HG03520 (cell line): ENCODE measurements around the gene STIM2.
"Not testable (repeated sequence)": the region's sequence is repeated elsewhere in the genome, so short reads cannot be mapped to it uniquely, and the experiment has no call there.

Experiments
- ATAC-seq: cut with Tn5 transposase; IDR thresholded peaks from one replicate; pipeline ENCODE4 v1.9.1; 2021; ENCODE audit warnings: mild to moderate bottlenecking, moderate library complexity; ENCODE audit not compliant: unreplicated experiment

The STIM2 gene

DNA sequence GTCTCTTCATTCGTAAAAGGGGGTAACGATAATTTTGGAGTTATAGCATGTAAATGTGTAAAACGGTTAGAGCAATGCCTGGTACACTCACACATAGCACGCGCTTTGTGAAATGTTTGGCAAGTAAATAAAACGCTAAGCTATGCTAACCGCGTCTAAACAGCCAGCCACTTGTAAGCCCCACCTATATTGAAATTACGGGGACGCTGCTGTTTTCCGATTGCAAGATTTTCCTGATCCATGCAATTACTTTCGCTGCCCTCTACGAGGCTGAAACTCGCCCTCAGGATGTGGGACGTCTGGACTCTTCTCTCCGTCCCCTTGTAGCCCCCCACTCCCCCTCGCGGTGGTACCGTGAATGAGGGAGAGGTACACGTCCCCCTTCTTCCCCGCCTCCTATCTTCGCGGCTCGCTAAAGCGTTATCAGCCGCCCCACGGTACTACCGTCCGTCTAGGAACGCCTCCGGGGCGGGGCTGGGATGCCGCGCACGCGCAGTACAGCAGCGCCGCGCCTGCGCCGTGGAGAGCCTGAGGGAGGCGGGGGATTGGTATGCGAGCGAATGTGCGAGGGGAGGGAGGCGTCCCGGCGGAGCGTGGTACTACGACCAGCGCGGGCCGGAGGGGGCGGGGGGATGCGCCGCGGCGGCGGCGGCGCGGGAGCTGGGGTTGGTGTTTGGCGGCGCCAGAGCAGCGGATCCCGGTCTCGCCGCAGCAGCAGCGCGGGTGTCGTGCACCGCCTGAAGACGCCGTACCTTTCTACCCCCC is at the start of gene STIM2:
TSS of gene STIM2 (plus strand) at position 685 of the 765 bp plus-strand sequence.
- ATAC-seq = peak; percentile 51

DNA sequence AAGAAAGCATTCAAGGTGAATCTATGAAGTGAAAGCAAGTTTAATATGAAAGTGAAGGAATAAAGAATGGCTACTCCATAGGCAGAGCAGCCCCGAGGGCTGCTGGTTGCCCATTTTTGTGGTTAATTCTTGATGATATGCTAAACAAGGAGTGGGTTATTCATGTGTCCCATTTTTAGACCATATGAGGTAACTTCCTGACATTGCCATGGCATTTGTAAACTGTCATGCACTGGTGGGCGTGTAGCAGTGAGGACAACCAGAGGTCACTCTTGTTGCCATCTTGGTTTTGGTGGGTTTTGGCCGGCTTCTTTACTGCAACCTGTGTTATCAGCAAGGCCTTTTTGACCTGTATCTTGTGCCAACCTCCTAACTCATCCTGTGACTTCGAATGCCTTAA is 49.1 kb upstream of the STIM2 start:
- ATAC-seq = not testable (repeated sequence)

DNA sequence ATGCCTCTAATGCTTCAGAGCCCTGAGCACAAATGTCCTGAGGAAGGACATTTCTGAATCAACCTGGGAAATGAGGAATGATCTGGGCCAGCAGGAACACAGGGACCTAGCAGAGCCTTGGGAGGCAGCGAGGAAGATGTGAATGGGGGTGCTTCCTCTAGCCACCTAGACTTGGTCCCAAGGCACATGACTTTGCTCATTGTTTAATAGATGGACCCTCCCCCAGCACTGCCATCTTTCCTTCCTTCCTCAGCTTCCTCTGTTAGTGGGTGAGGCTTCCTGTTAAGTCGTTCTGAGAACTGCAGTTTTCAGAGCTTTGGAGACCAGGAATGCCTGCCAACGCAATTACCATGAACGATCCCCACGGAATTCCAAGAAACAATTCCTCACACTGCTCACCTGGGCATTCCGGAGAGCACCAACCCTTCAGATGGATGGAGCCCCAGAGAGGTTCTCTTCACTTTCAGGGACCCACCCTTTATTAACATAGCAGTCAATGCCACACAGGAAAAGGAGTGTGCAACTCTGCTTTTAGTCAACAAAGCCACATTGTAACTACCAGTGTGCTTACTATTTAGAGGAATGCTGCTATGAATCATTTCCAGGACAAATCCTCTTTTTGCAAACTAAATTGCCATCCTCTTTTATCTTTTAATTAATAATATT is 48.5 kb upstream of the STIM2 start:
- no peak for ATAC-seq

DNA sequence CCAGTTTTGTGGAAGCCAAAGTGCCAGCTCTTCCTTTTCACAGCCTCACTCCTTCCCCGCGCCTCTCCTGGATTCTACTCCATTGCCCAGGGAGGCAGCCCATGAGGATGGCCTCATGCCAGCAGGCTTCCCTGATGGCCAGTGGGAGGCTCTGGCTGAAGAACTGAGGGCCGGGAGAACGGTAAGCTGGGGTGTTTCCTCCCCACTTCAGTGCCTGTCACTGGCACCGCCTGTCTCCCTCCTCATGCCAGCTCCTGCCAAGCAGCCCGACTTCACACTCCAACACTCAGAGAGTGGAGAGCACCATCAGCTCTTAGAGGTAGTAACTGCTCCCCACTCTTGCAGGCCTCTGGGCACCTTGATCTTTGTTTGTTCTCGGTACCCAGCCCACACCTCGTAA is 46.9 kb upstream of the STIM2 start:
- ATAC-seq = no peak

DNA sequence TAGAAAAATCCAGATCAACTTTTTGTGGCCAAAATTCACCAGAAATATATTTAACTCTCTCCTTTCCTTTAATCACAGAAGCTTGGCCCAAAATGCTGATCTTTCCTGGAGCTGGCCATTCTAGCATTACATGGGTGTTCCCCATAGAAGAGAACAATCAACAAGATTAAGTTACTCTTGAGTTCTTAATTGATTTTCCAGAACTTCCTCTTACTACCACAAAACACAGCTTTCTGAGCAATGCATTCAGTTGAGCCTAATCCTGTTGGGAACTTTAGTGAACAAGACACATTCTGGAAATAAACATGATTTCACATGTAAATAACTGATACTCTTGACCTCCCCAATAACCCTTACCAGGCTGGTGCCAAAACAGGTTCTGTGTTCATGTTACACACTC is 45.4 kb upstream of the STIM2 start:
- ATAC-seq = no peak

DNA sequence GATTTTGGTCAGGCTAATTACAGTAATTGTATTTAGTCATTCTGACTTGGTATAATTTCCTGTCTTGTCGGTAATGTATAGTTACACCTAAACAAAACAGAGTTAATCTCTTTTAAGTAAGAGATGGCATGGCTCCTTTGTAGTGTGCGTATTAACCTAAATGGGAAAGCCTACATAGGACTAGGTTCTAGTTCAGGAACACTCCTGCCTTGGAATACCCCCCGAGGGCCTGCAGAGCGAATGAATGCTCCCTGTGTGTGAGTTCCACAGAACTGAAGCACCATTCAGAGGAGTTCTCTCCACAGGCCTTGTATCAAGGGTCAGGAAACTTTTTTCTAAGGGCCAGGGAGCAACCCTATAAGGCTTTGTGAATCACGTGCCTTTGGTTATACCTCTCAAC is 44.9 kb upstream of the STIM2 start:
- ATAC-seq = no peak

DNA sequence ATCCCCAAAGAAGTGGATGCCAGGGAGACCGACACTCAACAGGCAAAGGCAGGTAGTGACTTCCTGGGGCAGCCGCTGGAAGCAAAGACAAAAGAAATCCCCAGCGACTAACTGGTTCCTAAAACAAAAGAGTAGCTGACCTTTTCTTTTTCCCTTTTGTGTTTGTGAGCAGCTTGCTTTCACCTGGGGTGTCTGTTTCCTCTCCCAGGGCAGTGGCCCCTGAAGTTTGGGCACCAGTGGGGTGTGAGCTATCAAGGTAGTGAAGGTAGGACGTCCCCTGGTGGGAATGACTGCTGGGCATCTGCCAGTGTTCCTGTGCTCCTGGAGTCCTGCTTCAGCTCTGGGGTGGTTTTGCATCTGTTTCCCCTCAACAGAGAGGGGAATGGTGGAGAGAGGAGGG is 41.6 kb upstream of the STIM2 start:
- no peak for ATAC-seq

DNA sequence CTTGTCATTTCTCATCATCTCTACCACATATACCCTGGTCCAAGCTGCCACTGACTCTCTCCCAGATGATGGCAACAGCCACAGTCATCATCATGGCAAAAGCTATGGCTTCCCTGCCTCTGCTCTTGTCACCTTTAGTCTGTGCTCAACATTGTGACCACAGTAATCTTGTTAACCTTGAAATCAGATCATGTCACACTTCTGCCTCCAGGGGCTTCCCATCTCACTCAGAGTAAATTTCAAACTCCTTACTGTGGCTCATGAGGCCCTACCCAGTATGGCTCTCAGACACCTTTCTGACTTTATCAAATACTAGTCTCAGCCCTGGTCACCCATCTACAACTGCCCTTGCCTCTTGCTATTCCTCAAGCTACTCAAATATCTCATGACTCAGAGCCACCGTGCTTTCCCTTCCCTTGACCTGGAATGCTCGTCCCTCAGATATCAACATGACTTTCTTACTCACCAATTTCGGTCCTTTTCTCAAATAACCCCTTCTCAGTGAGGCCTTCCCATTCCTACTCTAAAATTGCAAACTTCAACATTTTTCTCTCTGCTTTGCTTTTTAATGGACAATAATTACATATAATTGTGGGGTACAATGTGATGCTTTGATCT is 41.1 kb upstream of the STIM2 start:
- ATAC-seq = peak; percentile 32

DNA sequence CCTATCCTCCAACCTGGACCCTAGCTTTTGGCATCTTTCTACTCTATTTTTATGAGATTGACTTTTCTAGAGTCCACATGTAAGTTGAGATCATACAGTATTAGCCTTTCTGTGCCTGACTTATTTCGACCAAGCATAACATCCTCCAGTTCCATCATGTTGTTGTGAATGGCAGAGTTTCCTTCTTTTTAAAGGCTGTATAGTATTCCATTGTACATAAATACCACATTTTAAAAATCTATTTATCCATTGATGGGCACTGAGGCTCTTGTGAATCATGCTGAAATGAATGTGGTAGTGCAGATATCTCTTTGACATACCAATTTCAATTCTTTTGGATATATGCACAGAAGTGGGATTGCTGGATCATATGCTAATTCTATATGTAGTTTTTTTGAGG is 40.3 kb upstream of the STIM2 start:
- ATAC-seq = no peak

DNA sequence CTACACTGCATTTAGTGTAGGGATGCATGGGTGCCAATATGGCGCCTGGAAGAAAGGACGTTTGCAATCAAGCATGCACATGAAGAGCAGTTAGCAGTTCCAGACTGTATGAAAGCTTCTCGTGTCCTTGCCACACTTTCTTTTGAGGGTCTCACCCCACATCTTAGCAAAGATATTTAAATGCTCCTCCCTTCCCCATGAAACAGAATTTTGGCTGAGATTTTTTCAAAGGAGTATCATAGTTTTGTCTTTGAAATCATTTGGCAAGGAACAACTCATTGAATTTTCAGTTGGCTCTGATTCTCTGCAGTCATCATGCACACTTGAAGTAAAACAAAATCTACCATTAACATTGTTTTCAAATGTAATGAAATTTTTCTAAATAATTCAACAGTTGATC is 39.6 kb upstream of the STIM2 start:
- no peak for ATAC-seq

DNA sequence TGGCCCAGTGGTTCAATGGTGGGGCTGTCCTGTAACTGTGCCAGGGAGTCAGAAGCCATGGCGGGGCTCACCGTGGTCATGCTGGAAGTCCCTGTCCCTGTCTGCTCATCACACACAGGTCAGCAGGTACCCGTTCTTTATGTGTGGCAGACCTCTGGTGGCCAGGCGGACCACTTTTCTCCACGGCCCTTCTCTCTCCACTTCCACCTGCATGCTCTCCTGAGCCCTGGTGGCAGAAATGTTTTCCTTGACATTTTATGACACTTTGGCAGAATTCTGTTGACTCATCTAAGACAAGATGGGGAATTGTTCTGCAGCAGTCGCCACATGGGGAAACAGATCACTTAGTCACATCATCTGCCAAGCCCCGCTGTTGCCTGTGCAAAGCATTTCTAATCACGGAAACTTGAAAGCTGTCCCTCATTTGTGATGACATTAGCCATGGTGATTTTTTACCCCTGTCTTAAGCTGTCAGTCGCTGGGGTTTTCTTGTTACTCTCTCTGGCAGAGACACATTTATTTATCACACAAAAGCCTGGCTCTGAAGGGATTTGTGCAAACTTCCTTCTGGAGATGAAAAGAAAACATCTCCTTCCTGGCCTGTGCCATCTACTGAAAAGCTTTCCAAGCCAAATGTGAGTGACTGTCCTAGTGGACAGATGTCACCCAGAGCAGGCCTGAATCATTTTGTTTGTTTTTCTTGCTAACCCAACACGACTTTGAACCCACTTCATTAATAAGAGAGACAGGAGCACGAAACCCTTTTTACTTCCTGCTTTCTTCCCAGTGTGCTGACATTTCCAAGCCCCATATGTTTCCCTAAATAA is 38.8 kb upstream of the STIM2 start:
- ATAC-seq = no peak

DNA sequence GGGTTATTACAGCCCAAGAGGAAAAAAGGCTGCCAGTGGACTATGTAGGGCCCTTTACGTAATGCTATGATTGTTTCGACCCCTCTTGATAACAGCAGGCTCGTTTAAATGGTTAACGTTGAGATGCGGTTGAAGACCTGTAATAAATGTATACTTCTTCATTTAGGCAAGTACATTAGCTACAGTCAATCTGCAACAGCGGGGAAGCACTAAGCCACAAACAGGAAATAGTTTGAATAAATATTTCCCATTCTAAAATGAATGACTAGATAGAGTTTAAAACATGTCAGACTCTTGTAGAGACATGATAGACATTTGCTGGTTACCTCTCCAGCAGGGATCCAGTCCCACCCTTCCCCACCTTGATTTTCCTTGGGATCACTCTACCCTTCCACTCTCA is 38.1 kb upstream of the STIM2 start:
- ATAC-seq = peak; percentile 47

DNA sequence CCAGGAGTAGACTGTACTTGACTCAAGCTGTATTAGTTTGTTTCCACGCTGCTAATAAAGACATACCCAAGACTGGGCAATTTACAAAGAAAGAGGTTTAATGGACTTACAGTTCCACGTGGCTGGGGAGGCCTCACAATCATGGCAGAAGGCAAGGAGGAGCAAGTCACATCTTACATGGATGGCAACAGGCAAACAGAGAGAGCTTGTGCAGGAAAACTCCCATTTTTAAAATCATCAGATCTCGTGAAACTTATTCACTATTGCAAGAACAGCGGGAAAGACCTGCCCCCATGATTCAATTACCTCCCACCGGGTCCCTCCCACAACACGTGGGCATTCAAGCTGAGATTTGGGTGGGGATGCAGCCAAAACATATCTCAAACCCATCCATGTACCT is 37.7 kb upstream of the STIM2 start:
- not testable (repeated sequence) for ATAC-seq

DNA sequence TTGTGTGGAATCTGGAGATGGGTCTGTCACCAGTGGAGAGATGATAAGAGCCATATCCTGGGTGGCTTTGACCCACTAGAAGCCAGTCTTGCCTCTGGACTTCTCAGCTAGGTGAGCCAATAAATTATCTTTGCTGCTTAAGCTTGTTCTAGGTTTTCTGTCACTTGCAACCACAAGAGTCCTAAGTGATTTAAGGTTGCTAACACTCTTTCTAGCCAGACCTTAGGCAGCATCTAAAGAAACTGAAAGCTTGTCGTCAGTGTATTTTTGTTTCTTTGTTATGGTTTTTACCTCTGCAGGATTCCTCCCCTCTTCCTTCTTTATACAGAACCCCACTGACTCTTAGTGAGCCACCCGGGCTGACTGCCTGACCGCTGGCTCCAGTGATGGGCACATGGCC is 37.1 kb upstream of the STIM2 start:
- no peak for ATAC-seq

DNA sequence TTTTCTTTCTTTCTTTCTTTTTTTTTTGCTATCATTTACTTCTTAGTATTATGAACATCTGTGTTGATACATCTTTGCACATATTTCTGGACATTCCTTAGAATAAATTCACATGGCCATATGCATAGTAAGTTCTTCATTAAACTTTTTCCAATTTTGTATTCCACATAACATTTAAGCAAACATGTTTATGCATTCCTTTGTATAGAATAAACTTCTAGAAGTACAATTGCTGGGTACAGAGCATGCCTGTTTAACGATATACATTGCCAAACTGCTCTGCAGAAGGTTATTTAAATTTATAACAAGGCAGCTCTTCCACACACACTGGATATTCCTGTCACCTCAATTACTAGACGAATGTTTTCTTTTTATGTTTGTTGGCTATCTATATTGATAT is 36.0 kb upstream of the STIM2 start:
- ATAC-seq = no peak

DNA sequence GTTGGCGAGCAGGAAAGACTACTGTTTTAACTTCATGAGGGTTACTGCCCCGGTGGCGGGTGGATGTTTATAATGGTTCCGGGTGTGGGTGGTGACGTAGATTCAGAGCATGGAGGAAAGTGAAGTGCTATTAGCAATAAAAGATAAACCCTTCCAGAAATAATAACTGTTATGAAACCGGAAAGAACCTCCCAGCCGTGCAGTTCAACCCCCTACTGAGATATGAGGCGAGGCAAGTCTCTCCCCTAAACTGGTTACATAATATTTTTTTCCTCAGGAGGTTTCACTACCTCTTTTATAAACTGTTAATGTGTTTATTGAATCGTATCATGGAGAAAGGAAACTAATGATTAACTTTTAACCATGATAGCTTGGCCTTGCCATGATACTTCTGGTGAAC is 33.9 kb upstream of the STIM2 start:
- ATAC-seq = peak; percentile 89

DNA sequence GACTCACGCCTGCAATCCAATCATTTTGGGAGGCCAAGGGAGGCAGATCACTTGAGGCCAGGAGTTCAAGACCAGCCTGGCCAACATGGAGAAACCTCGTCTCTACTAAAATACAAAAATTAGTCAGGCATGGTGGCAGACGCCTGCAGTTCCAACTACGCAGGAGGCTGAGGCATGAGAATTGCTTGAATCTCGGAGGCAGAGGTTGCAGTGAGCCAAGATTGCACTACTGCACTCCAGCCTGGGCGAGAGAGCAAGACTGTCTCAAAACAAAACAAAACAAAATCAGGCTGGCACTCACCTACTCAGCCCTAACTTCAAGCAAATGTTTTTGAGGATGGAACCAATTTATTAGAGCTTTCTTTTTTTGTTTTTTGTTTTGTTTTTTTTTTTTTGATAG is 33.3 kb upstream of the STIM2 start:
- ATAC-seq = not testable (repeated sequence)

DNA sequence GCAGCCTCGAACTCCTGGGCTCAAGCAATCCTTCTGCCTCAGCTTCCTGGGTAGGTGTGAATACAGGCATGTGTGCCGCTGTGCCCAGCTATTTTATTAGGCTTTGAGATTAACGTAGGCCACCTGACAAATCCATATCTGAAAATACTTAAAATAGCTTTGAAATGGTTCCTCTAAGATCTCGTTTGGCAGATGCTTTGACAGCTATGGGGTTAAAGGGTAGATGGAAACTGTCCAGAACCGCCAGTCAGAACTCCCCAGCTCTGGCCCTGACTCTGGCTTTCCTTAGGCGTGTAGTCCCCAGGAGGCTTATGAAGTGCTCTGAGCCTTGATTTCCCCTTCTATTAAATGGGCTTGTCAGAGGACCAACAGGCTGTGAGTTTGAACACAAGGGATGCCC is 32.8 kb upstream of the STIM2 start:
- ATAC-seq = no peak

DNA sequence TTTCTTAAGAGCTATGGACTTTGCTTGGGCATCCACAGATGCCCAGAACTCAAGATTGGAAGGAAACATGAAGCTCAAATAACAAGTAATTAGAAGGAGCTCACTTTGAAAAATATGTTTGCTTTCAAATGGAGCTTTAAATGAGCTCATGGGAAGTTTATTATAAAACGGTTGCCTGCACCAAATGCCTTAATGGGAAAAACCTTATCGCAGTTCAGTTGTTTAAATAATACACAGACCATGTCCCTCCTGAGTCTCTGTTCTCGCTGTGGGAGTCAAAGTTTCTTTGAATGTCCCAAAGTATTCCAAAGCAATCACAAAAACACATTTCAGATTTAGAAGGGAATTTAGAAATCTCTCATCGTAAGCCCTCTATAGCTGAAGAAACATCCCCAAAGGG is 31.6 kb upstream of the STIM2 start:
- ATAC-seq = no peak

DNA sequence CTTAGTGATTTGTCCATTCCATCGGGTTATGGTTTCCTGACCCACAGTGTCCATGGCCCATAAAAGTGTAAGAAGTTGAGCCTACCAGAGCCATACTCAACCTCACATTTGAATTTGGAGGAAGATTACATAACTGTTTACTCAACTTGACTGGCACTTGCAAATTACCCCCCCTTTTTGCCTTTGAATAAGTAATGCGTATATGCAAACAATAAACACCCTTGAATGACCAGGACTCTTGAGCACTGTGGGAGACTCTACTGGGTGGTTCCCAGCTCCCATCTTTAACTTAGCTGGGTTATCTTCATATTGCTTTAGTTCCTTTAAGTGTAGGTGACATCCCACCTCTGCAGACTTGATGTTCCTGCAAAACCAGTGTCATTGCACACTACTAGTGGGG is 30.6 kb upstream of the STIM2 start:
- ATAC-seq = no peak

DNA sequence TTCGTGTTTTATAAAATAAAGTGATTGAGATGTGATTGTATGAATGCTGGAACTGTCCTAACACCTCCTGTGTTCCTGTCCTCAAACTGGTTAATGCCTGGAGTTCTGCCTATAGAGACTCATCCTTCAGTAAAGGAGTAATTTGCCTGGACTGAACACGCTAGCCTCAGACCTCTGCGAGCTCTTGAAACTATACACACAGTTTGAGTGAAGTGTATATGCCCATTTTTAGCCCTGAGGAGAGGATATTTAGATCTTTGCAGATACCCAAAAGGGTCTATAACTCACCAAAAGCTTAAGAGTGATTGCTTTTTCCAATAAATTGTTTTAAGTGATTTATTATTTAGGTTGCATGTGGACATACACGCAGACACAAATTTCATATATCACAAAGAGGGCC is 29.9 kb upstream of the STIM2 start:
- ATAC-seq = no peak
